ENCODE measurements around the gene ADD1. TPM values are rescaled to one million over a fixed set of nuclear protein-coding genes. Genes with fewer than 3 reads are reported as not detected.

ADD1 gene
- total RNA-seq, 4 donors from 2014 or later = 253 to 402 (median 311) TPM

GRCh38 chr4:2814627-2815270 lies 28.9 kb upstream of the ADD1 start:
- DNase-seq (ENCODE audit: extremely low spot score) = no peak
- intact Hi-C loops (cut with DNase I) = no loop called here
- Histone ChIP-seq H3K27ac (replicated peaks in 1 of 4) (no peak overlapping the region), H3K9me3 (no peaks in the 10 kb centered on the region), H3K4me3 (no peak overlapping the region), H3K36me3 (peaks cover 0 to 11% (median 5%) of the 10 kb centered on the region in 4 donors), H3K27me3 (no peaks in the 10 kb centered on the region), H3K4me1 (peaks cover 48 to 77% (median 53%) of the 10 kb centered on the region in 4 donors)
- 93% methylated on average over 5 of the region's 7 CpGs for WGBS
- no peak for TF ChIP-seq POLR2AphosphoS5 (IDR thresholded peaks at IDR 0.05)
- TF ChIP-seq EP300 (IDR thresholded peaks at IDR 0.05) = no peak
- TF ChIP-seq, protein P1, sequence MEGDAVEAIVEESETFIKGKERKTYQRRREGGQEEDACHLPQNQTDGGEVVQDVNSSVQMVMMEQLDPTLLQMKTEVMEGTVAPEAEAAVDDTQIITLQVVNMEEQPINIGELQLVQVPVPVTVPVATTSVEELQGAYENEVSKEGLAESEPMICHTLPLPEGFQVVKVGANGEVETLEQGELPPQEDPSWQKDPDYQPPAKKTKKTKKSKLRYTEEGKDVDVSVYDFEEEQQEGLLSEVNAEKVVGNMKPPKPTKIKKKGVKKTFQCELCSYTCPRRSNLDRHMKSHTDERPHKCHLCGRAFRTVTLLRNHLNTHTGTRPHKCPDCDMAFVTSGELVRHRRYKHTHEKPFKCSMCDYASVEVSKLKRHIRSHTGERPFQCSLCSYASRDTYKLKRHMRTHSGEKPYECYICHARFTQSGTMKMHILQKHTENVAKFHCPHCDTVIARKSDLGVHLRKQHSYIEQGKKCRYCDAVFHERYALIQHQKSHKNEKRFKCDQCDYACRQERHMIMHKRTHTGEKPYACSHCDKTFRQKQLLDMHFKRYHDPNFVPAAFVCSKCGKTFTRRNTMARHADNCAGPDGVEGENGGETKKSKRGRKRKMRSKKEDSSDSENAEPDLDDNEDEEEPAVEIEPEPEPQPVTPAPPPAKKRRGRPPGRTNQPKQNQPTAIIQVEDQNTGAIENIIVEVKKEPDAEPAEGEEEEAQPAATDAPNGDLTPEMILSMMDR (IDR thresholded peaks at IDR 0.05) = no peak
- TF ChIP-seq POLR2A (IDR thresholded peaks at IDR 0.05; ENCODE audit: low read depth) = no peak

DNA sequence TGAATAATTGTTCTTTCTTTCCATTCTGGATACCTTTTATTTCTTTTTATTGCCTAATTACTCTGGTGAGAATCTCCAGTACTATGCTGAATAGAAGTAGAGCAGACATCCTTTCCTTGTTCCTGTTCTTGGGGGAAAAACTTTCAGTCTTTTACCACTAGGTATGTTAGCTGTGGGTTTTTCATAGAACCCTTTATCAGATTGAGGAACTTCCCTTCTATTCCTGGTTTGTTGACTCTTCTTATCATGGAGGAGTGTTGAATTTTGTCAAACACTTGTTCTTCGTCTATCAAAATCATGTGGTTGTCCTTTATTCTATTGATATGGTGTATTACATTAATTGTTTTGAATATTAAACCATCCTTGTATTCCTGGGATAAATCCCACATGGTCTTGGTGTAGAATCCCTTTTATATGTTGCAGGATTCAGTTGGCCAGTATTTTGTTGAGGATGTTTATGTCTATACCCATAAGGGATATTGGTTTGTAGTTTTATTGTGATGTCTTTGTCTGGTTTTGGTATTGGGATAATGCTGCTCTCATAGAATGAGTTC lies 27.2 kb upstream of the ADD1 start:
- Histone ChIP-seq H3K27ac (replicated peaks in 1 of 4) (no peak overlapping the region), H3K9me3 (no peaks in the 10 kb centered on the region), H3K4me1 (peaks cover 30 to 59% (median 35%) of the 10 kb centered on the region in 4 donors), H3K36me3 (peaks cover 0 to 22% (median 12%) of the 10 kb centered on the region in 4 donors), H3K4me3 (no peak overlapping the region), H3K27me3 (no peaks in the 10 kb centered on the region)
- intact Hi-C loops (cut with DNase I) = no loop called here
- DNase-seq (ENCODE audit: extremely low spot score) = no peak
- WGBS = 90% methylated on average over 1 of the region's 1 CpG
- no peak for TF ChIP-seq EP300 (IDR thresholded peaks at IDR 0.05)
- TF ChIP-seq, protein P1 (IDR thresholded peaks at IDR 0.05) = no peak
- no peak for TF ChIP-seq POLR2A (IDR thresholded peaks at IDR 0.05; ENCODE audit: low read depth)
- TF ChIP-seq POLR2AphosphoS5 (IDR thresholded peaks at IDR 0.05) = no peak

GRCh38 chr4:2817137-2817536 lies 26.5 kb upstream of the ADD1 start:
- peaks cover 26 to 54% (median 29%) of the 10 kb centered on the region in 4 donors for H3K4me1 ChIP-seq
- no peak for DNase-seq (ENCODE audit: extremely low spot score)
- peaks cover 0 to 26% (median 14%) of the 10 kb centered on the region in 4 donors for H3K36me3 ChIP-seq
- no peaks in the 10 kb centered on the region for H3K27me3 ChIP-seq
- TF ChIP-seq EP300 (IDR thresholded peaks at IDR 0.05) (no peak), POLR2A (IDR thresholded peaks at IDR 0.05; ENCODE audit: low read depth) (no peak), POLR2AphosphoS5 (IDR thresholded peaks at IDR 0.05) (no peak)
- TF ChIP-seq, protein P1 (IDR thresholded peaks at IDR 0.05) = no peak
- 80% methylated on average over 4 of the region's 4 CpGs for whole genome bisulfite sequencing
- H3K4me3 ChIP-seq = peak overlapping the region in 3 of 4 donors; percentile 63 to 75 (median 64)
- no peak overlapping the region for H3K27ac ChIP-seq (replicated peaks in 1 of 4)
- no peaks in the 10 kb centered on the region for H3K9me3 ChIP-seq
- intact Hi-C loops (cut with DNase I) = no loop called here

- 20% methylated on average over 20 of the region's 65 CpGs for WGBS
- Histone ChIP-seq H3K4me1 (peaks cover 19 to 48% (median 23%) of the 10 kb centered on the region in 4 donors), H3K27ac (replicated peaks in 1 of 4) (peak overlapping the region in 2 of 4 donors; percentile 30 to 62), H3K36me3 (peaks cover 0 to 33% (median 20%) of the 10 kb centered on the region in 4 donors), H3K27me3 (no peaks in the 10 kb centered on the region), H3K9me3 (no peaks in the 10 kb centered on the region), H3K4me3 (peak overlapping the region; percentile 63 to 75 (median 64))
- no peak for DNase-seq (ENCODE audit: extremely low spot score)
- TF ChIP-seq POLR2A (IDR thresholded peaks at IDR 0.05; ENCODE audit: low read depth) = no peak
- no peak for TF ChIP-seq POLR2AphosphoS5 (IDR thresholded peaks at IDR 0.05)
- intact Hi-C loops (cut with DNase I) = no loop called here
Measured at GRCh38 chr4:2817701-2818350, 25.8 kb upstream of the ADD1 start.

GRCh38 chr4:2818351-2818939 lies 25.2 kb upstream of the ADD1 start:
- H3K27ac ChIP-seq (replicated peaks in 1 of 4) = peak overlapping the region; percentile 40 to 64 (median 57)
- intact Hi-C loops (cut with DNase I) = no loop called here
- peak overlapping the region; percentile 63 to 75 (median 64) for H3K4me3 ChIP-seq
- no peaks in the 10 kb centered on the region for H3K27me3 ChIP-seq
- no peaks in the 10 kb centered on the region for H3K9me3 ChIP-seq
- H3K36me3 ChIP-seq = peaks cover 0 to 39% (median 26%) of the 10 kb centered on the region in 4 donors
- TF ChIP-seq EP300 (IDR thresholded peaks at IDR 0.05) = no peak
- no peak for TF ChIP-seq POLR2AphosphoS5 (IDR thresholded peaks at IDR 0.05)
- no peak for TF ChIP-seq POLR2A (IDR thresholded peaks at IDR 0.05; ENCODE audit: low read depth)
- TF ChIP-seq, protein P1 (IDR thresholded peaks at IDR 0.05) = no peak
- WGBS = 0% methylated on average over 7 of the region's 54 CpGs
- H3K4me1 ChIP-seq = peaks cover 16 to 41% (median 18%) of the 10 kb centered on the region in 4 donors
- no peak for DNase-seq (ENCODE audit: extremely low spot score)
